ENCODE results near the gene ALKBH4. TPM values are rescaled to one million over a fixed set of nuclear protein-coding genes. Genes with fewer than 3 reads are reported as not detected.
"Not testable (repeated sequence)": the region's sequence is repeated elsewhere in the genome, so short reads cannot be mapped to it uniquely, and the experiment has no call there.

The ALKBH4 gene, protein sequence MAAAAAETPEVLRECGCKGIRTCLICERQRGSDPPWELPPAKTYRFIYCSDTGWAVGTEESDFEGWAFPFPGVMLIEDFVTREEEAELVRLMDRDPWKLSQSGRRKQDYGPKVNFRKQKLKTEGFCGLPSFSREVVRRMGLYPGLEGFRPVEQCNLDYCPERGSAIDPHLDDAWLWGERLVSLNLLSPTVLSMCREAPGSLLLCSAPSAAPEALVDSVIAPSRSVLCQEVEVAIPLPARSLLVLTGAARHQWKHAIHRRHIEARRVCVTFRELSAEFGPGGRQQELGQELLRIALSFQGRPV
- 15.3 and 20.8 TPM in 2 replicates for total RNA-seq (2014; rRNA removed; shearing (Covaris generic))

DNA sequence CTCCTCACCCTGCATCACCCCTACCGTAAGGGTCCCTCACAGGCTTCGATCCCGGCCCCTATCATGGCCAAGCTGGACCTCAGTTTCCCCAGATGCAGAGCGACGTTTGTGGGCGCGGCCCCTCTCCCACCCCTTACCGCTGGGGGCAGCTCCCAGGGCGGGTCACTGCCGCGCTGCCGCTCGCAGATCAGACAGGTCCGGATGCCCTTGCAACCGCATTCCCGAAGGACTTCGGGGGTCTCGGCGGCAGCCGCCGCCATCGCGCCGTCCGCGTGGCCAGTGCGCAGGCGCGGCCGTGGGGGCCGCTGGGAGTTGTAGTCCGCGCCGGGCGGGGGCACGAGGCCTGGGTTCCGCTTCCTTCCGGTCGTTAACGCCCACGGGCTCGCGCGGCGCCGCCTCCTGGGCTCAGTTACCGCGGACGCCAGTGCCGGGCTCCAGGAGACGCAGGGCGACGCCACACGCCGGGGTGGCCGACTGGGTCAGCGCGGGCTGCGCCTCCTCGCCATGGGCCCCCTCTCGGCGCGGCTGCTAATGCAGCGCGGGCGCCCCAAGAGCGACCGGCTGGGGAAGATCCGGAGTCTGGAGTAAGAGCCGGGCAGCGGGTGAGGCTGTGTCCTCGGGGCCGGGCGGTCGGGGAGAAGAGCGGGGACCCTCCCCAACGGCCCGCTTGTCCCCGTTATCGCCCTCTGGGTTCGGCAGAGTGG is at the start of gene ALKBH4, which contains the start of gene LRWD1:
TSS of gene ALKBH4 (minus strand) at position 287 of the 704 bp plus-strand sequence. CDS start at position 260, 27 bp downstream.
TSS of gene LRWD1 (plus strand) at position 408 of the 704 bp plus-strand sequence. CDS start at position 505, 97 bp downstream.
- DNase-seq (ENCODE audit: low spot score), result peak; percentile 81

DNA sequence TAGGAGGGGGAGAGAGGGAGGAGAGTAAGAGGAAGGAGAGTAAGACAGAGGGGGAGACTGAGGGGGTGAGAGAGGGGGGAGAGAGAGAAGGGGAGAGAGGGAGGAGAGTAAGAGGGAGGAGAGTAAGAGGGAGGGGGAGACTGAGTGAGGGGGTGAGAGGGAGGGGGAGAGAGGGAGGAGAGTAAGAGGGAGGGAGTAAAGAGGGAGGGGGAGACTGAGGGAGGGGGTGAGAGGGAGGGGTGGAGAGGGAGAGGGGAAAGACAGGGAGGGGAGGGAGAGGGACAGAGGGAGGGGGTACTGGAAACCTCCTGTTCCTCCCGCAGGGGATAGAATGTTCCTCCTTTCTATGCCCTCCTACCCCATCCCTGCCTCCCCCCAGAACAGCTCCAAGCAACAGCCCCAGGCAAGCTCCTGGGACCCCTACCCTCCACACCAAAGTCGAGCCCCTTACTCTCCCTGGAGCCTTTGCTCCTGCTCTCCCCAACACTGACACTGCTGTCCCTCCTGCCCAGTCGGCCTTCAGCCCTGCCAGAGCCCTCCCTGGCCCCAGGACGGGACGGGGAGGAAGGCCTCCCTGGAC is 48.1 kb upstream of the ALKBH4 start:
- peak; percentile 56 for DNase-seq (ENCODE audit: low spot score)

DNA sequence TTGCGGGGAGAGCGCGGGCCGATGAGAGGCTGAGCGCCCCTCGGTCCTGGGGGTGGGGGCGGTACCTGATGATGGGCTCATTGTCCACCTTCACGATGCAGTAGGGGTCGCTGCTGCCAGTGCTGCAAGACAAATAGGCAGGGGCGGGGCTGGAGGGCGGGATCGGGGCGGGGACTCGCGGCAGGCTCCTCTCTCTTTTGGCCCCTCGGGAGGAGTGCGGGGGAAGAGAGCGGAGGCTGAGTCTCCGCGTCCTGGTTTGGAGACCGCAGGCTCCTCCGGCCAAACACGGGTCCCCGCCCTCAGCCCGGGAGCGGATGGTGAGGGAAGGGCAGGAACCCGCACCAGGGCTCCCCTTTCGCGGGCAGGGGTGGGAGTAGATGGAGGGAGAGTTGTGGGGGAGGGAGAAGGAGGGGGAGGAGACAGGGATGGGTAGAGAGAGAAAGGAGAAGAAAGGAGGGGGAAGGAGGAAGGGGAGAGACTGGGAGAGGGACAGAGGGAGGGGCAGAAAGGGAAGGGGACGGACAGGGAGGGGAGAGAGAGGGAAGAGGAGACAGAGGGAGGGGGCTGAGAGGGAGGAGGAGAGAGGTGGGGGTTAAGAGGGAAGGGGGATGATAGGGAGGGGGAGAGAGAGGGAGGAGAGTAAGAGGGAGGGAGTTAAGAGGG is 47.3 kb upstream of the ALKBH4 start:
- not testable (repeated sequence) for DNase-seq (ENCODE audit: low spot score)

DNA sequence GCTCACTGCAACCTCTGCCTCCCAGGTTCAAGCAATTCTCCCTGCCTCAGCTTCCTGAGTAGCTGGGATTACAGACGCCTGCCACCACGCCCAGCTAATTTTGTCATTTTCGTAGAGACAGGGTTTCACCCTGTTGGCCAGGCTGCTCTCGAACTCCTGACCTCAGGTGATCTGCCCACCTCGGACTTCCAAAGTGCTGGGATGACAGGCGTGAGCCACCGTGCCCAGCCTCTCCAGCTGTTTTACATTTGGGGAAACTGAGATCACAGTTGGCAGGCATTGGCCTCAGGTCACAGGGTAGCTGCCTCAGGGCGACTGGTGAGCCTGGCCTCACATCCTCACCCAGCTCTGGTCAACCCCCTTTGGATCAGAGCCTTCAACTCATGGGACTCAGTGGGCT is 45.9 kb upstream of the ALKBH4 start:
- not testable (repeated sequence) for DNase-seq (ENCODE audit: low spot score)

DNA sequence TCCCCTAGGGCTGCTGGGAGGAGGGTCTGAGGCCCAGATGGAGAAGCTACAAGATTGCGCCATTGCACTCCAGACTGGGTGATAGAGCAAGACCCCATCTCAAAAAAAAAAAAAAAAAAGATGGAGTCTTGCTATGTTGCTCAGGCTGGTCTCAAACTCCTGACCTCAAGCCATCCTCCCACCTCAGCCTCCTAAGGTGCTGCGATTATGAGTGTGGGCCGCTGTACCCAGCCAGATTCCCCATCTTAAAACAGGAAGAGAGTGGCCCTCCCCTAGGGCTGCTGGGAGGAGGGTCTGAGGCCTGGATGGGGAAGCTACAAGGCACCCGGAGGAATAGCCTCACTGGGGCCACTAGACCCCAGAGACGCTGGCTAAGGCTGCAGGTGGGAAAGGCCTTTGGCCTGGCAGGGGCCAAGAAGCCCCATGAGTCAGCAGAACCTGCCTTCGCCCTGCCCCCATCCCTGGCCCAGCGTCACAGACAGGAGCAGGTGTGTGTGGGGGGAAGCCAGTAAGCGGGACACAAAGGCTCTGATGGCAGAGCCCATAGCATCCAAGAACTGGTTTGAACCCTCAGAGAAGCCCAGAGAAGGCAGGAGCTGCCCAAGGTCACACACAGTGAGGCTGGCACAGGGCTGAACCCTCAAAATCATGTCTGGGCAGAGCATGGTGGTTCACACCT is 42.9 kb upstream of the ALKBH4 start:
- DNase-seq (ENCODE audit: low spot score), result not testable (repeated sequence)

DNA sequence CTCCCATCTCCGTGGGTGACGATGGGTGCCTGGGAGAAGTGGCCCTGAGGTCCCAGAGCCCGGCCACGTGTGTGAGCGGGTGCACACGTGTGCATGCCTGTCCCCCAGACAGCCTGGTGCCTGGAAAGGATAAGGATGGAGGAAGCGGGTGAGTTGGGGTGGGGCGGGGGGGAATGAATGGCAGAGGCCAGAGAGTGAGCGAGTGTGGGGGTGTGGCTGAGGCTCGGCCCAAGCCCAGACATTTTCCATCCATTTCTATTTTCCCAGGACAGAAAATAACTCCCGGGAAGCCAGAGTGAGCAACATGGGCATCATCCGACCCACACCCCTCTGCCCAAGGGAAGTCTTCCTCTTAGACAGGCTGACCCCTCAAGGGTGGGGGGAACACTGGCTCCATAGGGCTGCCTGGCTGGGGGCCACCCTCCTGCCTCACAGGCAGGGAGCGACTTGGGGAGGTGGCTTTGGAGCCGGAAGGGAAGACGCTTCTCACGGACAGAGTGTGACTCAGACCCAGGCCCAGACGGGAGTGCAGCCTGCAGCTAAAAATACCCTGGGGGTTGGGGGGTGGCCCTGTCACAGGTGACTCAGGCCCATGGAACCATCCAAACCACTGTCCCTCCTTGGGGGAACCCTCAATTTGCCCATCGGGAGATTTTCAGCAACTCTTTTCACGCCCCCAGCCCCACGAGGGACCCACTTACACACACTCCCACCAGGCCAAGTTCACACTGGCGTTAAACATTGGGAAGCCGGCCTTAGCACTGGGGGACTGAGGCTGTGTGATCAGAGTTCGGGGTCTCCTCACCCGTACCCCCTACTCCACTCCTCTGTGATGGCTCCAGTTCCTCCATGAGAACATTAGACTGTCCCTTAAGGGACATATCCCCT is 40.9 kb upstream of the ALKBH4 start:
- DNase-seq (ENCODE audit: low spot score), result not testable (repeated sequence)

DNA sequence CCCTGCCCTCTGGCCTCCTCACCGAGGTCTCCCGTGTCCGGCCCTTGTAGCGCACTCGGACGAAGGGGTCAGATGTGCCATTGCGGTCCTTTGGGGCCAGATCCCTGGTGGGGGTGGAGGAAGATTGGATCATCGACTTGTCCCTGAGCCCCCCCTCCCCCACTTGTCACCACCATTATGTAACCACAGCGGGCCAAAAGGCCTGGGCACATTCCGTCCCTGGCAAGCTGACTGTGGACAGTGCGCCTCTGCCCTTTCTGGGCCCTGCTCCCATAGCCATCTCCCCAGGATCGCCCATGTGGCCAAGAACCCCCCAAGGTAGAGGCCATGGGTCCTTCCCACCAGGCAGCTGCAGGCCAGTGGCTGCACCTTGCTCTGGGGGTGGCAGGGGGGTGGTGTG is 38.5 kb upstream of the ALKBH4 start:
- DNase-seq (ENCODE audit: low spot score), result not testable (repeated sequence)

DNA sequence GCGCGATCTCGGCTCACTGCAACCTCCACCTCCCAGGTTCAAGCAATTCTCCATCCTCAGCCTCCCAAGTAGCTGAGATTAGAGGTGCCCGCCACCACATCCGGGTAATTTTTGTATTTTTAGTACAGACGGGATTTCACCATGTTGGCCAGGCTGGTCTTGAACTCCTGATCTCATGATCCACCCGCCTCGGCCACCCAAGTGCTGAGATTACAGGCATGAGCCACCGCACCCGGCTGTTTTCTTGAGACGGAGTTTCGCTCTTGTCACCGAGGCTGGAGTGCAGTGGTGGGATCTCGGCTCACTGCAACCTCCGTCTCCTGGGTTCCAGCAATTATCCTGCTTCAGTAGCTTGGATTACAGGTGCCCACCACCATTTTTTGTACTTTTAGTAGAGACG is 33.7 kb upstream of the ALKBH4 start:
- not testable (repeated sequence) for DNase-seq (ENCODE audit: low spot score)

DNA sequence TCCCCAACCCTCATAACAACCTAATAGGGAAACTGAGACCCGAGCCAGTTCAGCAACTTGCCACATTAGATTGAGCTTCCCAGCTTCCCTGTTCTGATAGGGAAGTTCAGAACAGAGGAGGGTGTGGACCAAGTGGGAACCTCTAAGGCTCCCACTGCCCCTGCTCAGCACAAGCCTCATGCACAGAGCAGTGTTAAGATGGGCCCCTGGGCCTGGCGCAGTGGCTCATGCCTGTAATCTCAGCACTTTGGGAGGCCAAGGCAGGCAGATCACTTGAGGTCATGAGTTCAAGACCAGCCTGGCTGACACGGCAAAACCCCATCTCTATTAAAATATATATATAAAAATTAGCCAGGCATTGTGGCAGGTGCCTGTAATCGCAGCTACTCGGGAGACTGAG is 32.6 kb upstream of the ALKBH4 start:
- DNase-seq (ENCODE audit: low spot score), result not testable (repeated sequence)

DNA sequence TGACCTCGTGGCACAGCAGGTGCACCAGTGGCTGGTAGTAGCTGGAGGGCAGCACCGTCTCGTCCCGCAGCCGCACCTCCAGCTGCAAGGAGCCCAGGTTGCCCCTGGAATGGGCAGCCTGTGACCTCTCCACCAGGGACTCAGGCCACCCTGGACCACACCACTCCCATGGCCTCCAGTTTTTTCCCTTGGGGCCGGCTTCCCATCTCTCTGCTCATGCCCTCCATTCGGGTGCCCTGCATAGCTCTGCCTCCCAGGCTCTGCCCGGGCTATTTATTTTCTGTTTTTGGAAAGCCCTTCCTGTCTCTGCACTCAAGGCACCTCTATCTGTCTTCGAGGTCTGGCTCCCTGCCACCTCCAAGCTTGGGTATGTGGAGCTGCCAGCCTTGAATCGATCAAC is 32.2 kb upstream of the ALKBH4 start:
- not testable (repeated sequence) for DNase-seq (ENCODE audit: low spot score)

DNA sequence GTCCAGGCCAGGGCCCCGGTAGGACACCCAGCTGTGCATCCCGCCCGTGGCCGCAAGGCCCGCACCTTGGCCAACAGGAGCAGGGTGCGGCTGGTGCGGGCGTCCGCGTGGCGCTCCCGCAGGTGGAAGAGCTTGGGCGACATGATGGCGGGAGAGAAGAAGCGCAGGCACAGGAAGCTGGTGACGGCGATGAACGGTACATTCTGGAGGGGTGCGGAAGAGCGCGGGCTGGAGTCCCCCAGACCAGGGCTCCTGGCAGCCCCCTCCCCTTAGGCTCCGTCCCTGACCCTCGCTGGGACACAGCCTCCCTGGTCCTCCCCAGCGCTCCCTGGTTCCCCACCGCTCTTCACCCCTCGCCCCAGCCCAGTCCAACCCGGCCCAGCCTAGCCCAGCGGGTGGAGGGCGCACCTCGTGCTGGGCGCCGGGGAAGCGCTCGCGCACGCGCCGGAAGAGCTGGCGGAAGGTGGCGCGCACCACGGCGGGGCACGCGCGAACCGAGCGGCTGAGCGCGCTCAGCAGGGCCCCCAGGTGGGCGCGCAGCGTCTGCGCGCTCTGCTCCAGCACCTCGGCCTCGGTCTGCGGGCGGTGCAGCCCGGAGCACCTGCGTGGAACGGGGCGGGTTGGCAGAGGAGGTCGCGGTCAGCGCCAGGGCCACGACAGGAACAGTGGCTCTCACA is 29.9 kb upstream of the ALKBH4 start:
- not testable (repeated sequence) for DNase-seq (ENCODE audit: low spot score)

DNA sequence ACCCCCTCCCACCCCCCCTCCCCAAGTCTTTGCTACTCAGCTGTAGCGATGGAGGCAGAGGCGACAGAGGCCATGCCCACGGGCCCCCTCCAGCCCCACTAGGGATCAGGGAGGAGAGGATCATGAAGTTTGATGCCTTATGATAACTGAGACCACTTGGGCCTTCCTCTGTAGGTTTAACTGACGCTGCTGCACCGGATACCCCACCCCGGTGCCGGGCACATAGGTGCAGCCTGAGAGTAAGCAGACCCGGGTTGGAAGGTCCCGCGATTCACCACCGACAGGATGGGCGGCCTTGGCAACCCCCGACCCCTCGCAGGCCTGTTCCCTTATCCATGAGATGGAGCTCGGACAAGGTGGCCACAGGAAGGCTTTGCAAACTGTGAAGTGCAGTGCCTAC is 29.4 kb upstream of the ALKBH4 start:
- DNase-seq (ENCODE audit: low spot score), result not testable (repeated sequence)

DNA sequence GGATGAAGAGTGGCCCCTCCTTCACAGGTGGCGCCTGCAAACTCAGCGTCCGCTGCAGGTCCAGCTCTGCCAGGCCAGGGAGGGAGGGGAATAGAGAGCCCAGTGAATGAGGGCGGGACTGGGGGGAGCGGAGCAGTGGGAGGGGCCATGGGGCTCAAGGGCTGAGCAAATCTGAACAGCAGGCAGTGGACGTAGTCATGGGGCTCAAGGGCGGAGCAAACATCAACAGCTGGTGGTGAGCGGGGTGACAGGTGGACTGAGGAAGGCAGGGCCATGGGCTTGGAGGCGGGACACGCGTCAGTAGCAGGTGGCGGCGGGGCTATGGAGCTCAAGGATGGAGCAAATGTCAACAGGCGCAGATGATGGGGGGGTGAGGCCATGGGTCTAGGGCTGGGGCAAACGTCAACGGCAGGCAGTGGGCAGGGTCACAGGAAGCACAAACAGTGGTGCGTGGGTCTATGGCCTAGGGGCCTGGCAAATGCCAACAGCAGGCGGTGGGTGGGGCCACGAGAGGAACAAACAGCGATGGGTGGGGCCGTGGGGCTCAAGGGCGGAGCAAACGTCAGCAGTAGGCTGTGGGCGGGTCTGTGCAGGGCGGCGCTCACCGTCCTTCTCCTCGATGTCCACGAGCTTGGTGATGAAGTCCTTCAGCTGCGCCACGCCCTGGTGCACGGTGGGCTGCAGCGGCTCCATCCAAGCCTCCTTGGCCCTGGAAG is 28.7 kb upstream of the ALKBH4 start:
- DNase-seq (ENCODE audit: low spot score), result not testable (repeated sequence)

DNA sequence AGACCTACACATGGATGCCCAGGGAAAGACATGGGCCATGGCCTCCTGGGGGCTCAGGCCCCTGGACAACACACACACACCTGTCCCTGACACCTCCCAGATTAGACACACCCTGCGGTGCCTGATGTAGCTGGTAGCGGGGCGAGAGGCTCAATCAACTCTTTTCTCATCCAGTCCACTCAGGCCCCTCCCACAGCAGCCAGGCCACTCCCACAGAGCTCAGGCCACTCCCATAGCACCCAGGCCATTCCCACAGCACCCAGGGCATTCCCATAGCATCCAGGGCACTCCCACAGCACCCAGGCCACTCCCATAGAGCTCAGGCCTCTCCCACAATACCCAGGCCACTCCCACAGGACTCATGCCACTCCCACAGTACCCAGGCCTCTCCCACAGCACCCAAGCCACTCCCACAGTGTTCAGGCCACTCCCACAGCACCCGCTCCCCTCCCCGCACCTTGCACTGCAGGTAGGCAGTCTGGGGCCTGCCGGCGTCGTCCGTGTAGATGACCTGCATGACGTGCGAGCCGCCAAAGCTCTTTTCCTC is 25.9 kb upstream of the ALKBH4 start:
- DNase-seq (ENCODE audit: low spot score), result not testable (repeated sequence)

DNA sequence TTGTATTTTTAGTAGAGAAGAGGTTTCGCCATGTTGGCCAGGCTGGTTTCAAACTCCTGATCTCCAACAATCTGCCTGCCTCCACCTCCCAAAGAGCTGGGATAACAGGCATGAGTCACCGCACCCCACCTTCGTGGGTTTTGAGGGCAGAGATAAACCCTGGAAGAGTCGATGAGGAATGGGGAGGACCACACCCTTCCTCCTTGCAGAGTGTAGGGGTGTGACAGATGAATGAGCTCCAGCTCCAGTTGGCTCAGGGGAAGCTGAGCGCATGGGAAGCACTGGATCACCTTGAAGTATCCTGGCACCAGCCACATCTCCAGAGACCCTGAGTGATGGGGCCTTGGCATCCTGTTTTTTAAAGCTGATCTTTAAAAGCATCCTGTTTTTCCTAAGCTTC is 19.7 kb upstream of the ALKBH4 start:
- DNase-seq (ENCODE audit: low spot score), result not testable (repeated sequence)

DNA sequence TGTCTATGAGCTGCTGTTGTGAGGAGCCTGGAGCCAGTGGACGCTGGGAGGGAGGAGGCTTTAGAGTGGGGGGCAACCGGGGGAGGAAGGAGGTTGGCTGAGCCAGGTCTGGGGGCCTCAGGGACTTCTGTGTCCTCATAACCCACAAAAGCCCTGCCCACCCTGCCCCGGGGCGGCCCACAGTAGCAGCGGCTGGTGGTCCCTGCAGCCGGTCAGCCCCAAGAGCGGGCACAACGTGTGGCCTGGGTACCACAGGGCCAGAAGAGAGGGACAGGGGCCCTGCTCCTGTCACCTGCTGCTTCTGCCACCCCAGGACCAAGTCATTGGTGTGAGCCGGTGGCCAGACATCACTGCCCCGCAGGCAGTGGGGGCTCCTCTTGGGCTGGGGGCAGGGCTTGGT is 17.3 kb upstream of the ALKBH4 start:
- DNase-seq (ENCODE audit: low spot score), result not testable (repeated sequence)

DNA sequence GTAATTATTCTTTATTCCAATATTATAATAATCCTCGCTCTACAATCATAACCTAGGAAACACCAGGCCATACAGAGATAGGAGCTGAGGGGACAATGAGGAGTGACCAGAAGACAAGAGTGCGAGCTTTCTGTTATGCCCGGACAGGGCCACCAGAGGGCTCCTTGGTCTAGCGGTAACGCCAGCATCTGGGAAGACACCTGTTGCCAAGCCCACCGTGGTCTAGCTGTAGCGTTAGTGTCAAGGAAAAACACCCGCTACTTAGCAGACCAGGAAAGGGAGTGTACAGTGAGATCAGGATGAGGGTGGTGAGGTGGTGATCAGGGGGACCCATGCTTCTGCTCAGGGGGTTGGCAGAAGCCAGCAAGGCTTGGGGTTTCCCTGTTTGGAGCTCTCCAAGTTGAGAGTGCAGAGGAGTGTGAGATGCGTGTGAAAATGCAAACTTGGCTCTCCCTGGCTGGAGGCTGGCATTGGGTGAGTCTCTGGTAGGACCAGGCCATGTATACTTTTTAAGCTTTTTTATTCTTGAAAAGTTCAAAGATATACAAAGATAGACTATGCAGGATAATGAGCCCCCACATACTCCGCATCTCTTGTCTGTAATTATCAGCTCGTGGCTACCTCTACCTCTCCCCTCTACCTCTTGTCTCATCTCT is 15.4 kb upstream of the ALKBH4 start:
- not testable (repeated sequence) for DNase-seq (ENCODE audit: low spot score)

DNA sequence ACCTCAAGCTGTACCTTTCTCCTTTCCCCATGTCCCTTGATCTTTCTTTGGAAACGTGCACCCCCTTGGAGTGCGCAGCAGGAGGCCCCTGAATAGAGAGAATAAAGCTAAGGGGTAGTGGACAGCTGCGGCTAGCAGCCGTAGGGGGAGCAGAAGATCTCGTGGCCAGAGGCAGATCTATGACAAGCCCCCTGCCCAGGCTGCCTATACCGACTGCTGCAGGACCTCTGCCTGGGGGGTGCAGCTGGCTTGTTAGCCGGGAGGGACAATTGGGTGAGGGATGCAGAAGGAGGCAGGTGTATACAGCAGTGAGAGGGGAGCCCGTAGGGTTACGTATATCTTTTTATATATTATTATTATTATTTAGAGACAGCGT is 14.5 kb upstream of the ALKBH4 start:
- DNase-seq (ENCODE audit: low spot score), result not testable (repeated sequence)
